GM13977 (cell line): ENCODE data around the gene SERPINA1.

ENCODE experiments used
- DNase-seq: peaks from one replicate; pipeline ENCODE4 v3.0.0; 2012; ENCODE audit warnings: low spot score
- CTCF ChIP-seq: IDR thresholded peaks from 2 replicates; pipeline ENCODE4 v1.5.1; 2012; ENCODE audit warnings: mild to moderate bottlenecking, control low read depth; ENCODE audit not compliant: insufficient read depth; ENCODE audit errors: extremely low read depth, missing control alignments
- in situ Hi-C: fragments of 300-500 bp; cut with MboI; formaldehyde crosslinking; loops from one replicate; pipeline ENCODE4 v1.12.0; 2022; ENCODE audit warnings: low sequenced_read_pairs, low pct_unique_long_range_greater_than_20kb, mixed read lengths, inconsistent platforms; ENCODE audit not compliant: unreplicated experiment

SERPINA1 gene

DNA sequence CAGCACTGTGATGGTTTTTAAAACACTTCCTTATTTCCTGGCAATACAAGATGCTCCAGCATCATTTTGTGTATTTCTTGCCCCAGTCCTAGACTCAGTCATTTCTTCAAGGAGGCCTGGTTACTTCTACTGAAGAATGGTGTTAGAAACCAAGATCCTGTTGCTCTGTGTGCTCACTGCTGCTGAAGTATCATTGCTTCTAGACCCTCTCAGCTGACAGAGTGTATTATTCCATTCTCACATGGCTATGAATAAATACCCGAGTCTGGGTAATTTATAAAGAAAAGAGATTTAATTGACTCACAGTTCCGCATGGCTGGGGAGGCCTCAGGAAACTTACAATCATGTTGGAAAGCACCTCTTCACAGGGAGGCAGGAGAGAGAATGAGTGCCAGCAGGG, 50.4 kb downstream of the SERPINA1 start:
- in situ Hi-C loops = no loop called here
- no peak for TF ChIP-seq CTCF
- no peak for DNase-seq

GRCh38 chr14:94337274-94337673, 51.1 kb downstream of the SERPINA1 start:
- TF ChIP-seq CTCF = no peak
- in situ Hi-C loops = no loop called here
- no peak for DNase-seq

- no peak for TF ChIP-seq CTCF
- DNase-seq = no peak
- in situ Hi-C loops = no loop called here
Observed at GRCh38 chr14:94334872-94335271, 53.5 kb downstream of the SERPINA1 start.

- no peak for DNase-seq
- in situ Hi-C loops = no loop called here
- no peak for TF ChIP-seq CTCF
Observed at GRCh38 chr14:94332587-94332986, 55.8 kb downstream of the SERPINA1 start.

GRCh38 chr14:94332063-94332583, 56.3 kb downstream of the SERPINA1 start:
- no peak for TF ChIP-seq CTCF
- in situ Hi-C loops = no loop called here

DNA sequence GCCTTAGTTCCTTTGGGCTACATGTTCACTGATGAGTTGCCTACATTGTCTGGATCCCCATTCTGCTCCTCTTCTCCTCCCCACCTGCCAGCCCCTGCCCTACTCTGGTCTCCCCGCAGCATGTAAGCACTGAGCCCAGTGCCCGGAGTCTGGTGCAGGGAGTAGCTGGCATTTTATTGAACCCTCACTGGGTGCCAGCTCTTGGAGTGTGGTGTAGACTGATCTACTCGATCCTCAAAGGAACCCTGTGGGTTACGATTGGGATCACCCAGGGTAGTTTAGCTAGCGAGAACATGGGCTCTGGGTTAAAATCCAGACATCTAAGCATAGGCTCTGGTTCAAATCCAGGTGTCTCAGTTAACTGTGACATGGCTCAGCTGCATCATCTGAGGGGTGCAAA, 56.9 kb downstream of the SERPINA1 start:
- in situ Hi-C loops = no loop called here
- DNase-seq = no peak
- no peak for TF ChIP-seq CTCF

More at GRCh38 chr14:94332063-94332583, 56.3 kb downstream of the SERPINA1 start:
- no peak for DNase-seq

DNA sequence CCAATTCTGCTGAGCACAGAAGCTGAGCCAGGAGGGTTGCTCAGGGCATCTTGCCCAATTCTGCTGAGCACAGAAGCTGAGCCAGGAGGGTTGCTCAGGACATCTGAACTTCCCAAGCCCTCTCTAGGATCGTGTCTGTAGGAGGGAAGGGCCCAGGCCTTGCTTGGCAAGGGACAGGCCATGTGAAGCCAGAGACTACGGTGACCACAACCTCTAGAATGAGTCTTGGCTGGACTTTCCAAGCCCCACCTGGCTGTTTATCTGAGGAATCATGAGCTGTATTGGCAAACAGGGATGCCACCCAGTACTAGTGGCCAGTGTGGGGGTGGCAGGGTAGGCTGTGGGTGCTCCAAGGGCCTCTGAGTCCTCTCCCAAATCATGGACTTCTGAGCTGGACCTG, 57.5 kb downstream of the SERPINA1 start:
- DNase-seq = no peak
- in situ Hi-C loops = no loop called here
- no peak for TF ChIP-seq CTCF
